GM21515 (cell line): ENCODE results near the gene PRELID1.
"Not testable (repeated sequence)": the region's sequence is repeated elsewhere in the genome, so short reads cannot be mapped to it uniquely, and the experiment has no call there.

Experiments
- ATAC-seq: cut with Tn5 transposase; IDR thresholded peaks from one replicate; pipeline ENCODE4 v1.9.1; 2021; ENCODE audit not compliant: unreplicated experiment

The PRELID1 gene

DNA sequence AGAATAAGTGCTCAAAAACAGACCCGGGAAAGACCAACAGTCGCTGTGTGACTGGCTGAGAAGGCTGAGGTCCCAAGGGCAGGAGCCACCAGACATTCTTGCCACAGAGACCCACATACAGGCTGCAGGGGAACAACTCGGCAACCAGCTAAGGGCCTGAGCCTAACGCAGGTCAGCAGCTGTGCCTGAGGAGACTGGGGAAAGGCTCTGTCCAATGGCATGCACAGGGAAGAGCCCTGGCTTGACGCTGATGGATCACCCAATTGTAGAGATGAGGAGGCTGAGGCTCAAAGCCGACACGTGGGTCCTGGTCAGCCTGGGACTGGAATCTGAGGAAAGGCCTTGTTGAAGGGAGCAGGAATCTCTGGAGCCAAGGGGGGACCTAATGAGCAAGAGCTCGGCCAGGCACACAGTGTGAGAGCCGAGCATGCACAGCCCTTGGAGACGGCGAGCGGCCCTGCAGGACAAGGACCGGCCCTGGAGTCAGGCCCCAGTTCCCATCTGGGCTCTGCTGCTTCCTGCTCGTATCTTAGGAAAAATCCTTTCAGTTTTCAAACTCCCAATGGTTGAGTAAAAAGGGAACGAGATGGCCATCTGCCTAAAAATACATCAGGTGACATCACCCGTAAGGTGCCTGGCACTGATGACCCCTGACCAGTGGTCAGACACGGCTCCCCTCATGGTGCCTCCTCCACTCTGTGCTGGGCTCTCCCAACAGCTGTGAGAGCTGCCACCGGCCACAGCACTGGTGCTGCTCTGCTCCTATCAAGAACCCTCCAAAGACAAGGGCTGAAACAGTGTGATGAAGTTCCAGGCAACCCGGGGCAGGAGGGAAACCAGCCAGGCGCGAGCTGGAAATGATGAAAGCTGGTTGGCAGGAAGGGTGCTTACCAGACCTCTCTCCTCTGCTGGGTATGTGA is 31.4 kb downstream of the PRELID1 start:
- ATAC-seq = no peak

DNA sequence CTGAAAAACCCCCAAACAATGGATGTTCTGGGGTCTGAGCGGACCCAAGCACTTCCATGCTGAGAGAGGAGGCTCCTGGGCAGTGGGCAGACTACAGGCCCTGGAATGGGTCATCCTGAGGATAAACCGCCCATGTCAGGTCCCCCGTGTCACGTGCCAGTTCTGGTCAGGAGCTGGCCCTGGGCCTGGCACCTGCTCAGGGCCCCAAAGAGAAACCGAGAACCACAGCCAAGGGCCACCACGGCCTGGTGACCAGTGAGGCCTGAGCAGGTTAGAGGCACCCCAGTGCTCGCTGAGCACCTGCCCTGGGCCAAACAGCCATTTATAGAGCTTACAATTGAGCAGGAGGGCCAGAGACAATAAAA is 32.1 kb downstream of the PRELID1 start:
- ATAC-seq = no peak

DNA sequence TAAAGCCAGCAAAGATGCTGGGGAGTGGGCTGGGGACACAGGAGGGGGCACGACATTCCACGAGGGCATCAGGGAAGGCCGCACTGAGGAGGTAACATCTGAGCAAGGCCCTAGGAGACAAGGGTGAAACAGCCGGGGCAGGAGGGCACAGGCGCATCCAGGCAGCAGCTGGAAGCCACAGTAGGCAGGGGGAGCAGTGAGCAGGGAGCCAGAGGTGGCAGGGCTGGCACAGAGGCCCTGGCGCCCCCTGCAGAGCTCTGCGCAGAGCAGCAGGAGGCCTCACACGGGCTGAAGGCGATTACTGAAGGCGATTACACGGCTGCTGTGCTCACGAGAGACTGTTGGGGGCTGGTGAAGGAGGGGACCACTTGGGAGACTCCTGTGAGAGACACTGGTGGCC is 32.5 kb downstream of the PRELID1 start:
- no peak for ATAC-seq

DNA sequence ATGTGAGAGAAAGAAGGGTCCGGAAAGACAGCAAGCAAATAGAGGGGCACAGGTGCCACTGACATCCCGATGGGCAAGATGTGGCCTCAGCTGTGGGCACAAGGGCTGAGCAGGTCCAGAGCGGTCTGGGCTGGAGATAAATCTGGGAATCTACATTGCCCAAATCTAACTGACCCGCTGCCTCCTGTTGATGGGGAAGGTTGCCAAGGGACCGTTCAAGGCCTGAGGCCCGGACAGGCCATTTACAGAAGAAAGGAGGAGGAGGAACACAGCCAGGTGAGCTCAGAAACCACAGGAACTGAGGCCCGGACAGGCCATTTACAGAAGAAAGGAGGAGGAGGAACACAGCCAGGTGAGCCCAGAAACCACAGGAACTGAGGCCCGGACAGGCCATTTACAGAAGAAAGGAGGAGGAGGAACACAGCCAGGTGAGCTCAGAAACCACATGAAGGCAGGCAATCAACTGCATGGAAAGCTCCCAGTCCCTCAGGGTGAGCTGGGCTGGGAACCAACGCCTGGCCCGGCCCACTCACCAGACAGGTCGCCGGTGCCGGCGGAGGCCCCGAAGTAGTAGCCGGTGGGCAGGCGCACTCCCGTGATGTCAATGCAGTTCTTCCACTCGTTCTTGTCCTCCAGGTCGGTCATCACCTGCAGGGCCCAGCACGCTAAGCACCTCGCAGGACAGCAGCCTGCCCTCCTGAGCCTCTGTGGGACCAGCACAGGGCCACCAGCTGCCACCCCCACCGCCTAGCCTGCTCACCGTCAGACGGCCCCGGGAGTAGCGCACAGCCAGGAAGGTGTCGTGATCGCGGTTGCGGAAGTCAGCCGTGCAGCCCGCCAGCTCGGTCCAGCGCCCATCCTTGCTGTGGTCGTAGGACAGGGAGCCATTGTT is 33.2 kb downstream of the PRELID1 start:
- no peak for ATAC-seq

DNA sequence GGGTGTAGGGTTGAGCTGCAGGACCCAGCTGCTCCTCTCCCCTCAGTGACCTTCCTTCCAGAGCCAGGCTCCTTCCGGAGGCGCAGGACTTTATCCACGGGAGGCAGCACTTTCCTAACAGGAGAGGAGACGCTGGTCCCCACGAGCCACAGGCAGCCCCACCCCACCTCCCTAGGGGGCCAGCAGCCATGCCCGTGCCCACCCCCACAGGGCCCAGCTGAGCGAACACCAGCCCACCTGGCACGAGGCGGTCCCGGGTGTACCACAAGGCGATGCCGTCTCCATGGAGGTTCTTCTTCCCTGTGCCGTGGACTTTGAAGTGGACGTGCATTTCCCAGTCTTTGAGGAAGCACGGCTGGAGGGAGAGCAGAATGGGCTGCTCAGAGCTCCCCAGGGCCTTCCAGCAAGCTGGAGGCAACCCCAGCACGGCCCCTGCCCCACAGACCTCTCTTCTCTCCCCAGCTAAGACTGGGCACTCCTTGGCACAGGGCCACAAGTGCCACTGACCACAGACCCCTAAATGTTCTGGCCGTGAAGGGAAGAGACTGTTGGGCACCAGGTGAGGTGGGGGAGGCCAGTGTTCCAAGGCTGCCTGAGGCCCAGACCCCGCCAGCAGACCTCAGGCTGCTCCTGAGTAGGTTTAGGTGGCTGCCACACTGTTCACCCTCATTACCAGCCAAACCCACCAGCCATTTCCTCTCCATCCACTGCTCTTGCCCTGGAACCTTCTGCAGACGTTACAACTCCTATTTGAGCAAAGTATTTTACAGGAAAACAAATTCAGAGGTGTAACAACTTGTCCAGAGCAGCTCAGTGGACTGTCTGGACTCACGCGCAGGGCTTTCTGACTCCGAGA is 34.9 kb downstream of the PRELID1 start:
- no peak for ATAC-seq

DNA sequence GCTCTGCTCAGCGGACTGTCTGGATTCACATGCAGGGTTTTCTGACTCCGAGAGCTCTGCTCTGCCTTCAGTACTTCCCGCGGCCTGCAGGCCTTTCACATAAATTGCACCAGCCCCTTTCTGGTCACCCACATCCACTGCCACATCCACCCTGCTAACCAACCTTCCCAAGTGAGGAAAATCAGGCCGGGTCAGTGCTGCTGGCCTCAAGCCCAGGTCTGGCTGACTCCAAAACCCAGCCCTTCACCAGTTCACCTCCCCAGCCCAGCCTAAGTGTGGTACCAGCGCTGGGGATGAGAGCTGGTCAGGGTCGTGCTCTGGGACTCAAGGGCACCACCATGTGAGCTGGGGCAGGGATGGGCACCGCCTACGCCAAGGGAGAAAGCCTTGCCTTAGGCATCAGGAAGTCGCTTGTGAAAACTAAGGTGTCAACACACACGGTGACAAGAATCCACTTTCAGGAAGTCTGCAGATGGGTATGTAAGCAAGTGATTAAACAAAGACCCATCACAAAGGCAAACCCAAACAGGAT is 35.6 kb downstream of the PRELID1 start:
- no peak for ATAC-seq

DNA sequence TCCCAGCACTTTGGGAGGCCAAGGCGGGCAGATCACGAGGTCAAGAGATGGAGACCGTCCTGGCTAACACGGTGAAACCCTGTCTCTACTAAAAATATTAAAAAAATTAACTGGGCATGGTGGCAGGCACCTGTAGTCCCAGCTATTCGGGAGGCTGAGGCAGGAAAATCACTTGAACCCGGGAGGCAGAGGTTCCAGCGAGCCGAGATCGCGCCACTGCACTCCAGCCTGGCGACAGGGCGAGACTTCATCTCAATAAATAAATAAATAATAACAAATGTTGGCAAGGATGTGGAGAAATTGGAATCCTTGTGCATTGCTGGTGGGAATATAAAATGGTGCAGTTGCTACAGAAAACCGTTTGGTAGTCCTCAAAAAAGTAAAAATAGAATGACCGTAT is 39.4 kb downstream of the PRELID1 start:
- ATAC-seq = not testable (repeated sequence)

DNA sequence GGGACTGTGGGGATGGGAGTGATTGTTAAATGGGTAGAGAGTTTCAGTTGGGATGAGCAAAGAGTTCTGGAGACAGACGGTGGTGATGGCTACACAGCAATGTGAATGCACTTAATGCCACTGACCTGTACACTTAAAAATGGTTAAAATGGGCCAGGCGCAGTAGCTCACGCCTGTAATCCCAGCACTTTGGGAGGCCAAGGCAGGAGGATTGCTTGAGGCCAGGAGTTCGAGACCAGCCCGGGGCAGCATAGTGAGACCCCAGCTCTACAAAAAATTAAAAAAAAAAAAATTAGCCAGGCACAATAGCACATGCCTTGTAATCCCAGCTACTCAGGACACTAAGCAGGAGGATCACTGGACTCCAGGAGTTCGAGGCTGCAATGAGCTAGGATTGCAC is 40.2 kb downstream of the PRELID1 start:
- ATAC-seq = no peak

DNA sequence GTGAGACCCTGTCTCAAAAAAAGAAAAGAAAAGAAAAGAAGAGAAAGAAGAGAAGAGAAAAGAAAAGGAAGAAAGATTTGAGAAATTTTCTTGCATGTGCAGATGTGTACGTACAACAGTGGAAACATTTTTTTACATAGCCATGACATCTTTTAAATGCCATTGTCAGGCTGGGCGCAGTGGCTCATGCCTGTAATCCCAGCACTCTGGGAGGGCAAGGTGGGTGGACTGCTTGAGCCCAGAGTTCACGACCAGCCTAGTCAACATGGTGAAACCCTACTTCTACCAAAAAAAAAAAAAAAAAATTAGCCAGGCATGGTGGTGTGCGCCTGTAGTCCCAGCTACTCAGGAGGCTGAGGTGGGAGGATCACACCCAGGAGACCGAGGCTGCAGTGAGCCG is 41.3 kb downstream of the PRELID1 start:
- ATAC-seq = no peak

DNA sequence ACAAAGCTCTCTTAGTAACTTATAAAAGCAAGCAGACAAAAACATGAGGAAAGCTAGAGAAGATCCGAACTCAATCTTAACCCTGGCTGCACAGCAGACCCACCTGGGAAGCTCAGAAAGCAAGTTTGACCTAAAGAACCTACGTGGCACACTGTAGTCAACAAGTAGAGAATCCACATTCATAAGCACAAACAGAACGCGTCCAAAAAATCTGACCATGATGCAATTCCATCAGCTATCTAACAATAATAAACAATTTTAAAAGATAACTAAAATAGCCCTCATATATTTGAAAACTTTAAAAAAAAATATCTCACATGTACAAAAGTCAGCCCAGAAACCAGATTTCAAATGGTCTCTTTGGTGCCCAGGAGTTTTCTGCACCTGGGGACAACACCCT is 43.2 kb downstream of the PRELID1 start:
- ATAC-seq = no peak

DNA sequence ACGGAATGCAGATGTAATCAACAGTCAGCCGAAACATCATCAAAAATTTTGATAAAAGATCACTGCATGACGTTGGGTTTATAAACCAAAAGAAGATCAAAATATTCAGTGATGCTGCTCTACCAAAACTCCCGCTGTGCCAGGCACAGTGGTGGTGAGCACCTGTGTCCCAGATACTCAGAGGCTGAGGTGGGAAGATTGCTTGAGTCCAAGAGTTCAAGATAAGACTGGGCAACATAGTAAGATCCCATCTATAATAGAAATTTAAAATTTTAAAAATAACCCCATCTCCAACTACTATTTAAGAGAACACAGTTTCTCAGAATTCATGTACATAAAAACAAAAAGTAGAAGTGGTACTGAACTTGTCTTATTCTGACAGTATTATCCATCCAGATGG is 44.1 kb downstream of the PRELID1 start:
- no peak for ATAC-seq

DNA sequence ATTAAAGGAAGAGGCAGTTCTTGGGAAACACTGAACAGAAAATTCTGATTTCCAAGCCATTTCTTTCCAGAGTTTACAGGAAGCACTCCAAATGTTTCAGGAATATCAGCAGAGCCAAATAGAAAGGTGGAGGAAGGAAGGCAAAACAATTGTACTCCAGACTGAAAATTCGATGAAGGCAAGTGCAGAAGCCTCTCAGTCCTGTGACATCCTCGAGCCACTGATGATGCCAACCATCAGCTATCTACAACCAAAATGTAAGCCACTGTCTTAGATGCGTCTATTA is 45.7 kb downstream of the PRELID1 start:
- ATAC-seq = no peak

DNA sequence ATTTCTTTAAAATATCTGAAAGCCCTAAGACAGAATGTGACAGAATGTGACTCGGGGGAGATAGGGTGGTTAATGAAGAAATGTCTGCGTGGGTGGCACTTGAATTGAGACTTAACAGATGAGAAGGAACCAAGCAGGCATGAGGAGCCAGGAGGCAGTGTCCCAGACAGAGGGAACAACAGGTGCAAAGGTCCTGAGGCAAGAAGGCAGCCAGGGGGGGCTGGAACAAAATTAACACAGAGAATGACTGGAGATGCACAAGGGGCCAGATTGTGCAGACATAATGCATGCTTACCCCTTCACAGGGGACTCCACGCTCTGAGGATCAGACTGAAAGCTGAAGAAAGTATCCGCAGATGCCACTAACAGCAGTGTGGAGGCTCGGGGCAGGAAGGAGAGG is 46.2 kb downstream of the PRELID1 start:
- ATAC-seq = no peak

DNA sequence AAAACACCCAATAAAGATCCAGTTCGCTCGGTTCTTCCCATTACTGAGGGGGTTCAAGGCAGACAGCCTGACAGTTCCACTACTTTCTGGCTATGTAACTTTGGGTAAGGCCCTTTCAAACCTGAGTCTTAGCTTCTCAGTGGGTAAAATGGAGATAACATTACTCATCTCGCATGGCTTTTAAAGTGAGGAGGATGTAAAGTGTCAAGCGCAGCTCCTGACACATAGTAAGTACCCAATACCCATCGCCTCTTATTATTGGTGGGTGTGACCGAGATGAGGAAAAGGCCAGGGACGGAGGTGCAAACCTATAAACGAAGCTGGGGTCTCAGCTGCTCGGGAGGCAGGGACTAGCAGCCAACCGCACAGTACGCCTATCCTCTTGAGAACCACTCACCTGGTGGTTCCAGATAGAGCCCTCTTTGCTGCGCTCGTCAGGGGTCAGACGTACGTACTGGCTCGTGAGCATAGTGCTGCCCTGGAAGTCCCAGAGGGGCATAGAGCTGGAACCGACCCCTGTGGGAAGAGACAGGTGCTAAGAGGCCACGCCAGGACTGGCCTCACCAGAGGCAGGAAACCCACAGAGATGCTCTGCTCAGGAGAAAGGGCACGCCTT is 47.3 kb downstream of the PRELID1 start:
- no peak for ATAC-seq

DNA sequence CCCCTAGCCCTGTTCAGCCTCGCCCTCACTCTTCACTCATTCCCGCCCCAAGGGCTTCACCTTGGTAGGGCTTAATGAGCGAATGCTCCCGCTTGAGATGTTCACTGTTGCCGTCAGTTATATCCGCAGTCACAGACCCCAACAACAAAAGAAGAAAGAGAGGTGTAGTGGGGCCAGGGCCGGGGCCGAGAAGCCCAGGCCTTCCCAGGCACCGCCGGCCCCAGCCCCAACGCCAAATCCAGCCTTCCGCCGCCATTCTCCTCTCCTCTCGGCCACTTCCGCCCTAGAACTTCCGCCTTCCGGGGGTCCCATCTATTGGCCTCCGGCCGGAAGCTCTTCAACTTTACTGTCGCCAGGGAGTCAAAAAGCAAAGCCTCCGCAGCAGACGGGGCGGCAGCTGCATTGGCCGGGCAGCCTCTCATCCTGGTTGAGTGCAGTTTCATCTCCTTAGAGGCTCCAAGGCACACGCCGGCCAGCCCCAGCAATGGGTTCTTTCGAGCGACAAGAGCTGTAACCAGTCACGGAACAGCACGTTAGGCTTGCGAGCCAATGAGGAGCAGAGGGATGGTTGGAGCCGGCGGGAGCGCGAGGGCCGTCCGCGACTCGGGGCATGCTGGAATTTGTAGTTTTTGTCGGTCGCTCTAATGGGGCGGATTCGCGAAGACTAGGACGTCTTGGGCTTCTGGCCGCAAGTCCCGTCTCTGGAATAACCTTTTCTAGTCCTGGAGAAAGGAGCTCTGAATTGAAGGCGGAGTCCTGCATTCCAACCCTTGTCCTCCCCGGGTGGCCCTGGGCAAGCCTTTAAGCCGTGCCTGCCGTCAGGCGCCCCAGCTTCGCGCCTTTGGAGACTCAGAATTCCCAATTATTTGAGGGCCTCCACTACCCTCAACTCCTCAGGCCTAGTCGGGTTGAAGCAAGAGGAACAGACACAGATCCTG is 48.1 kb downstream of the PRELID1 start, which contains the start of gene LMAN2:
TSS of gene LMAN2 (minus strand) at position 277 of the 938 bp plus-strand sequence. CDS start at position 256, 21 bp downstream.
- ATAC-seq = peak; percentile 89

DNA sequence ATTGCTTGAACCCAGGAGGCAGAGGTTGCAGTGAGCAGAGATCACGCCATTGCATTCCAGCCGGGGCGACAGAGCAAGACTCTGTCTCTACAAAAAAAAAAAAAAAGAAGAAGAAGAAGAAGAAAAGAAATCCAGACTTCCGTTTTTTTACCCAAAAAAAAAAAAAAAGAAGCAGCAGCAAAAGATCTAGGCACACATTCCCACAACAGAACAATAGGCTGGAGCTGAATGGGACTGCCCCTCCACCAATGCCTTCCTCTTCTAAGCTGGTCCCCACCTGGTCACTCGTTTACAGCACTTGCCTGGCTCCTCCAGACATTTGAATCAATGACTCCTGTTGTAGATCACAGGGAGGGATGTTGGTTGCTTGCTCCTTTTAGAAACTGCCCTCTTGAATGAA is 49.5 kb downstream of the PRELID1 start:
- ATAC-seq = no peak

DNA sequence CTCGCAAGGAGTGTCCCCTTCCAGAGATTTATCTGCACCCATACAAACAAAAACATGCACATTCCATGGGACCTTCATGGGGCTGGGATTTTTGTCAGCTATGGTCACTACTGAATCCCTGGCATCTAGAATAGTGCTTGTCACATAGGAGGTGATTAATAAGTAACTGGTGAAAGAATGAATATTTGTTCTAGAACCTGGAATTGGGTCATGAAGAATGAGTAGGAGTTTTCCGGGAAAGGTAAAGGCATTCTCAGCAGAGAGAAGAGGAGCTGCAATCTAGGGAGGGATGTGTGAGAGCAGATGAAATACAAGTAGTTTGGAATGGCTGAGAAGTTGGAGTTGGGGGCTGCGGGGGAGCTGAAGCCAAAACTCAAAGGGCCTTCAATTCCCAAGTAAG is 50.7 kb downstream of the PRELID1 start:
- ATAC-seq = no peak

DNA sequence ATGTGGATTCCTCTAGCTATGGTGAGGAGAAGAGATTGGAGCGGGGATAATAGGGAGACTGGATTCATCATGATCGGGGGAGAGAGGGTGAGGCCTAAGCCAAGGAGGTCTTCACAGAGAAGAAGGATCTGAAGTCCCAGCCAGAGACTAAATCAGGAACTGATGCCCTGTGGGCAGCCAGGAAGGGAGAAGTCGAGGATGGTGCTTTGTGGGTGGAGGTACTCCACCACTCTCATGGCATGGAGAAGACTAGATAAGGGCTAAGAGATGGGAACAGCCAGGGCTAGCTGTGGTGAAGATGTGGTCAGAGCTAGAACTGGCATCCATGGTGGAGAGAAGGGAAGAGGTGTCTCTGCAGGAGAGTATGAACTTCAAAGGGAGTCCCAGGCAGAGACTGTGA is 51.1 kb downstream of the PRELID1 start:
- ATAC-seq = no peak

DNA sequence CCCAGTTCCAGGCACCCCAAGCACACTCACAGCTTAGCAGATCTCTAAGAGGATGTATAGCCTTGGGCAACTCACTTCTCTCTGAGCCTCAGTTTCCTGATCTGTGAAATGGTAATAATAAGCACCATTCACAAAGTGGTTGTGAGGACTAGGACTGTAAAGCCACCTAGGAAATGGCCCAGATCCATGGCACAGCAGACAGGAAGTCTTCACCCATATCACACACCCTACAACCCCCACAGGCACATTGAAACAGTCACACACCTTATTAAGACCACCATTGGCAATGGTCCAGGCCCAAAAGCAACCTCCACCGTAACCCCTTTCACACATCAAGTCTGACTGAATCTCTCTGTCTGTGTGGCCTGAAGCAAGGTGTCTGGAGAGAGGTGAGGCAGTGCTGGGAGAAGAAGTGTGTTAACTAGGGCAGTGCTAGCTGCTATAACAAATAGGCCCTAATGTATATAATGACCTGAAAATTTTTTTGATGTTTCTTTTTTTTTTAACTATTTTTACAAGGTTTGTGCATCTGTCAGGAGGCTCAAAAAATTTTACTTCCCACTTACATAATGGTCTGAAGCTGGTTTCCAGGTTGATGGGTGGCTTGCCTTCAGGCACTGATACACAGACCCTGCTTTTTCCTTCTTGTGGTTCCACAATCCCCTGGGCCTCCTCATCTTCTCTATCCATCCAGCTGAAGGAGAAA is 51.7 kb downstream of the PRELID1 start:
- ATAC-seq = no peak
